HepG2 (cell line): ENCODE measurements around the gene ACCS. TPM values are rescaled to one million over a fixed set of nuclear protein-coding genes. Genes with fewer than 3 reads are reported as not detected.

Experiments used
- CC2D1A ChIP-seq: sonication (generic); formaldehyde crosslinking; IDR thresholded peaks from 2 replicates; pipeline ENCODE4 v1.8.1; 2023; ENCODE audit warnings: mild to moderate bottlenecking, missing genetic modification reagents
- GABPA ChIP-seq, 2 experiments: IDR thresholded peaks; 2 replicates each; pipeline ENCODE4 v1.6.1; 2011 to 2016; ENCODE audit warnings: low read depth in 2 of 2, low read length in 1 of 2, missing biosample characterization in 1 of 2, missing genetic modification characterization in 1 of 2
- HDAC2 ChIP-seq: sonication (generic); formaldehyde crosslinking; IDR thresholded peaks from 2 replicates; pipeline ENCODE4 v1.4.0; 2020; ENCODE audit warnings: missing genetic modification reagents
- ZNF543 ChIP-seq: sonication (generic); formaldehyde crosslinking; IDR thresholded peaks from 2 replicates; pipeline ENCODE4 v1.4.0; 2020; ENCODE audit warnings: mild to moderate bottlenecking, missing genetic modification reagents
- polyA plus RNA-seq, 8 experiments: library from polyadenylated mRNA; depleted of rRNA in 3 of 8; stranded (reverse) in 7 of 8; unstranded in 1 of 8; fragments of >200 nt; fragmentation: Illumina TruSeq in 4 of 8; extraction: Trizol in 4 of 8; gene quantifications; 2 replicates each; pipeline versions ENCODE4 v1.2.1 to v1.2.3, GENCODE V29; 2011 to 2016; ENCODE audit warnings: low read depth in 4 of 8, missing spikeins in 1 of 8, mixed read lengths in 1 of 8; ENCODE audit not compliant: insufficient read depth in 1 of 8
- total RNA-seq, 5 experiments: library from RNA; depleted of rRNA; stranded (reverse); fragments of >200 nt; fragmentation: Illumina TruSeq; extraction: Trizol; gene quantifications; 2 replicates each; pipeline ENCODE4 v1.2.3, GENCODE V29; 2016; ENCODE audit warnings: low read depth in 1 of 5
- TF ChIP-seq, protein P1 (sequence below): sonication (generic); formaldehyde crosslinking; IDR thresholded peaks from 2 replicates; pipeline ENCODE4 v1.4.0; 2020; ENCODE audit warnings: missing genetic modification reagents
- TF ChIP-seq, protein P2 (sequence below): sonication (generic); formaldehyde crosslinking; IDR thresholded peaks from 2 replicates; pipeline ENCODE4 v1.4.0; 2020; ENCODE audit warnings: missing genetic modification reagents

The ACCS gene
- total and polyA plus RNA-seq, 2 of the 13 experiments (the other 11 are each of a cell fraction or from before 2014, with no cell fraction given): 0.55 to 0.59 TPM

DNA sequence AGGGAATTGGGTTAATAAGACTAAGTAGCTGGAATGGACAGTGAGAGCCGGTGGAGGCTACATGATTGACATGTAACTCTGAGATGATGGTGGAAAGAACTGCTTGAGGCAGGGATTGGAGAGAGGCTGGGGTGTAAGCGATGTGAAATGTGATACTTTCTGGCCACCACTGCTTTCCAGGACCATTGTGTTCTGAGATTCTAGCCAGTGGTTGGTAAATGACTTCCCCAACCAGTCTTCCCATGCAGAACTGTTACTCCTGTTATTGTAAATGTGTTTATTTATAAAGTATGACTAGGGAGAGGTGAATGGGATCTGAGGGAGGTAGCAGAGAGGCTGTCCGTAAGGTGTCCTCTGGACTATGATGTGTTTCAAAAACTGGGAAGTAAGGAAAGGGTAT lies 47.5 kb downstream of the ACCS start (continued):
- TF ChIP-seq, protein P1, sequence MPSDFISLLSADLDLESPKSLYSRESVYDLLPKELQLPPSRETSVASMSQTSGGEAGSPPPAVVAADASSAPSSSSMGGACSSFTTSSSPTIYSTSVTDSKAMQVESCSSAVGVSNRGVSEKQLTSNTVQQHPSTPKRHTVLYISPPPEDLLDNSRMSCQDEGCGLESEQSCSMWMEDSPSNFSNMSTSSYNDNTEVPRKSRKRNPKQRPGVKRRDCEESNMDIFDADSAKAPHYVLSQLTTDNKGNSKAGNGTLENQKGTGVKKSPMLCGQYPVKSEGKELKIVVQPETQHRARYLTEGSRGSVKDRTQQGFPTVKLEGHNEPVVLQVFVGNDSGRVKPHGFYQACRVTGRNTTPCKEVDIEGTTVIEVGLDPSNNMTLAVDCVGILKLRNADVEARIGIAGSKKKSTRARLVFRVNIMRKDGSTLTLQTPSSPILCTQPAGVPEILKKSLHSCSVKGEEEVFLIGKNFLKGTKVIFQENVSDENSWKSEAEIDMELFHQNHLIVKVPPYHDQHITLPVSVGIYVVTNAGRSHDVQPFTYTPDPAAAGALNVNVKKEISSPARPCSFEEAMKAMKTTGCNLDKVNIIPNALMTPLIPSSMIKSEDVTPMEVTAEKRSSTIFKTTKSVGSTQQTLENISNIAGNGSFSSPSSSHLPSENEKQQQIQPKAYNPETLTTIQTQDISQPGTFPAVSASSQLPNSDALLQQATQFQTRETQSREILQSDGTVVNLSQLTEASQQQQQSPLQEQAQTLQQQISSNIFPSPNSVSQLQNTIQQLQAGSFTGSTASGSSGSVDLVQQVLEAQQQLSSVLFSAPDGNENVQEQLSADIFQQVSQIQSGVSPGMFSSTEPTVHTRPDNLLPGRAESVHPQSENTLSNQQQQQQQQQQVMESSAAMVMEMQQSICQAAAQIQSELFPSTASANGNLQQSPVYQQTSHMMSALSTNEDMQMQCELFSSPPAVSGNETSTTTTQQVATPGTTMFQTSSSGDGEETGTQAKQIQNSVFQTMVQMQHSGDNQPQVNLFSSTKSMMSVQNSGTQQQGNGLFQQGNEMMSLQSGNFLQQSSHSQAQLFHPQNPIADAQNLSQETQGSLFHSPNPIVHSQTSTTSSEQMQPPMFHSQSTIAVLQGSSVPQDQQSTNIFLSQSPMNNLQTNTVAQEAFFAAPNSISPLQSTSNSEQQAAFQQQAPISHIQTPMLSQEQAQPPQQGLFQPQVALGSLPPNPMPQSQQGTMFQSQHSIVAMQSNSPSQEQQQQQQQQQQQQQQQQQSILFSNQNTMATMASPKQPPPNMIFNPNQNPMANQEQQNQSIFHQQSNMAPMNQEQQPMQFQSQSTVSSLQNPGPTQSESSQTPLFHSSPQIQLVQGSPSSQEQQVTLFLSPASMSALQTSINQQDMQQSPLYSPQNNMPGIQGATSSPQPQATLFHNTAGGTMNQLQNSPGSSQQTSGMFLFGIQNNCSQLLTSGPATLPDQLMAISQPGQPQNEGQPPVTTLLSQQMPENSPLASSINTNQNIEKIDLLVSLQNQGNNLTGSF: no peak
- TF ChIP-seq ZNF543 (CRISPR knock-in tag): no peak
- no peak for TF ChIP-seq HDAC2 (CRISPR knock-in tag)
- no peak for TF ChIP-seq GABPA (IDR thresholded peaks at IDR 0.05; ENCODE audit: low read depth, low read length)
- TF ChIP-seq GABPA (CRISPR knock-in tag; IDR thresholded peaks at IDR 0.05; ENCODE audit: low read depth): no peak
- TF ChIP-seq CC2D1A (CRISPR knock-in tag): no peak
- TF ChIP-seq, protein P2, sequence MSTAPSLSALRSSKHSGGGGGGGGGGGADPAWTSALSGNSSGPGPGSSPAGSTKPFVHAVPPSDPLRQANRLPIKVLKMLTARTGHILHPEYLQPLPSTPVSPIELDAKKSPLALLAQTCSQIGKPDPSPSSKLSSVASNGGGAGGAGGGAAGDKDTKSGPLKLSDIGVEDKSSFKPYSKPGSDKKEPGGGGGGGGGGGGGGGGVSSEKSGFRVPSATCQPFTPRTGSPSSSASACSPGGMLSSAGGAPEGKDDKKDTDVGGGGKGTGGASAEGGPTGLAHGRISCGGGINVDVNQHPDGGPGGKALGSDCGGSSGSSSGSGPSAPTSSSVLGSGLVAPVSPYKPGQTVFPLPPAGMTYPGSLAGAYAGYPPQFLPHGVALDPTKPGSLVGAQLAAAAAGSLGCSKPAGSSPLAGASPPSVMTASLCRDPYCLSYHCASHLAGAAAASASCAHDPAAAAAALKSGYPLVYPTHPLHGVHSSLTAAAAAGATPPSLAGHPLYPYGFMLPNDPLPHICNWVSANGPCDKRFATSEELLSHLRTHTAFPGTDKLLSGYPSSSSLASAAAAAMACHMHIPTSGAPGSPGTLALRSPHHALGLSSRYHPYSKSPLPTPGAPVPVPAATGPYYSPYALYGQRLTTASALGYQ (CRISPR knock-in tag): no peak
